HG02623 (cell line): Measurements from ENCODE around the gene TDP2.
"Not testable (repeated sequence)": the region's sequence is repeated elsewhere in the genome, so short reads cannot be mapped to it uniquely, and the experiment has no call there.

Experiments
- ATAC-seq: cut with Tn5 transposase; IDR thresholded peaks from one replicate; pipeline ENCODE4 v1.9.1; 2021; ENCODE audit warnings: moderate library complexity; ENCODE audit not compliant: unreplicated experiment

Gene TDP2

GRCh38 chr6:24683297-24684296 is 16.9 kb upstream of the TDP2 start:
- ATAC-seq = no peak

- no peak for ATAC-seq
Measured at GRCh38 chr6:24680582-24680981, 13.9 kb upstream of the TDP2 start.

GRCh38 chr6:24678792-24679352 is 12.2 kb upstream of the TDP2 start:
- not testable (repeated sequence) for ATAC-seq

- ATAC-seq = no peak
Measured at GRCh38 chr6:24673625-24674024, 6.9 kb upstream of the TDP2 start.

GRCh38 chr6:24672620-24673182 is 6.0 kb upstream of the TDP2 start:
- ATAC-seq = no peak

DNA sequence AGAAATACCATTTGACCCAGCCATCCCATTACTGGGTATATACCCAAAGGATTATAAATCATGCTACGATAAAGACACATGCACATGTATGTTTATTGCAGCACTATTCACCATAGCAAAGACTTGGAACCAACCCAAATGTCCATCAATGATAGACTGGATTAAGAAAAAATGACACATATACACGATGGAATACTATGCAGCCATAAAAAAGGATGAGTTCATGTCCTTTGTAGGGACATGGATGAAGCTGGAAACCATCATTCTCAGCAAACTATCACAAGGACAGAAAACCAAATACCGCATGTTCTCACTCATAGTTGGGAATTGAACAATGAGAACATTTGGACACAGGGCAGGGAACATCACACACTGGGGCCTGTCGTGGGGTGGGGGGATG is 4.4 kb upstream of the TDP2 start:
- not testable (repeated sequence) for ATAC-seq

GRCh38 chr6:24670492-24670891 is 3.8 kb upstream of the TDP2 start:
- ATAC-seq = not testable (repeated sequence)

GRCh38 chr6:24668997-24669361 is 2.3 kb upstream of the TDP2 start:
- no peak for ATAC-seq

DNA sequence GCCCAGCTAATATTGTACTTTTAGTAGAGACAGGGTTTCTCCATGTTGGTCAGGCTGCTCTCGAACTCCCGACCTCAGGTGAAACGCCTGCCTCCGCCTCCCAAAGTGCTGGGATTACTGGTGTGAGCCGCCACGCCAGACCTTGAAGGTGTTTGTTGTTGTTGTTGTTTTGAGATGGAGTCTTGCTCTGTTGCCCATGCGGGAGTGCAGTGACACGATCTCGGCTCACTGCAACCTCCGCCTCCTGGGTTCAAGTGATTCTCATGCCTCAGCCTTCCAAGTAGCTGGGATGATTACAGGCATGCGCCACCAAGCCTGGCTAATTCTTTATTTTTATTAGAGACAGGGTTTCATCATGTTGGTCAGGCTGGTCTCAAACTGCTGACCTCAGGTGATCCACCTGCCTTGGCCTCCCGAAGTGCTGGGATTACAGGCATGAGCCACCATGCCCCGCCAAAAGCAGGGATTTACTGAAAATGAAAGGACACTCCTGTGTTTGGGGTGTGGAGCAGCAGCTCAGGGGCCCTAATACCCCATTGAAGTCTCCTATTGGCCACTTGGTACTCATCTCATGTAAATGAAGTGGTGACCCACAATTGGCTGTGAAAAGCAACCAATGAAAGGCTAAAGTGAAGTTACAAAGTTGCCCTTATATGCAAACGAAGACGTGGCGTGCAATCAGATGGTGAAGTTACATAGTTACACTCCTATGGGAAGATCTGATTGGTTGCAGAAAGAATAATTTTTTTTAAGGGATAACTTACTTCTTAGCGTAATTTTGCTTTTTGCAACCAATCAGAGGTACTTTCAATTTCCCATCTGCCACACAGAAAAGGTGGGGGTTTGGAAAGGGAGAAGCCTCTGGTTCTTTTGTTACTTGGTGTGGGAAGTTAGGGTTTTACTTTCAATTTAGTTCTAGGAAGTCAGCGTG is 1.6 kb upstream of the TDP2 start:
- not testable (repeated sequence) for ATAC-seq

DNA sequence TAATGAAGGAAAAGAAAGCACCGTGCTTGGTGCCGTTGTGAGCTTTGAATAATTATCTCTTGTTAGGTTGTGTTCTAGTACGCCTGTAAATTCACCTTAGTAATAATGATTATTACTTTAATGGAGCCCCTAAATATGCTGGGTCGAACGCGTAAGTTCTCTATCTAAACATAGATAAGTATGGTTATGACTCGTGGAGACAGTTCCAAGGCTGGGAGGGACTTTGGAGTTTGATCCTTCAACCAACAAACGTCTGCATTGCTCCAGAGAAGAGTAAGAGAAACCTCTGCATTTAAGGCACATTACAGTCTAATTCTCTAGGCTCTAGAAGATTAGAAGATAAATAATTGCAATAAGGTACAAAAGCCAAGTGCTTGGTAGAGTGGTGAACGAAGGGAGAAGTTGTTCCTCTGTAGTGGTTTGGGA is 692 bp upstream of the TDP2 start:
- ATAC-seq = no peak

- ATAC-seq = peak; percentile 22
Measured at GRCh38 chr6:24666097-24666640, 530 bp downstream of the TDP2 start.

GRCh38 chr6:24664046-24664987 is 2.4 kb downstream of the TDP2 start:
- ATAC-seq = no peak

DNA sequence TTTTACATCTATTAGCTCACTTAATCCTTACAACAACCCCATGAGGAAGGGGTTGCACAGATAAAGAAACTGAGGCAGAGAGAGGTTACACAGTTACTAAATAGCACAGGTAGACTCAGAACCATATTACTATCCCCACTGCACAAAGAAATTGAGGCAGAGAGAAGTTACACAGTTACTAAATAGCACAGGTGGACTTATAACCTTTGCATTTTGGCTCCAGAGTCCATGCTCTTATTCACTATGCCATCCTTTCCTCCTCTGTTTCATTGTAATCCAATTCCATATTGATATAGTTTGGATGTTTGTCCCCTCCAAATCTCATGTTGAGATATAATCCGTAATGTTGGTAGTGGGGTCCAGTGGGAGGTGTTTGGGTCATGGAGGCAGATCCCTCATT is 3.5 kb downstream of the TDP2 start:
- no peak for ATAC-seq

DNA sequence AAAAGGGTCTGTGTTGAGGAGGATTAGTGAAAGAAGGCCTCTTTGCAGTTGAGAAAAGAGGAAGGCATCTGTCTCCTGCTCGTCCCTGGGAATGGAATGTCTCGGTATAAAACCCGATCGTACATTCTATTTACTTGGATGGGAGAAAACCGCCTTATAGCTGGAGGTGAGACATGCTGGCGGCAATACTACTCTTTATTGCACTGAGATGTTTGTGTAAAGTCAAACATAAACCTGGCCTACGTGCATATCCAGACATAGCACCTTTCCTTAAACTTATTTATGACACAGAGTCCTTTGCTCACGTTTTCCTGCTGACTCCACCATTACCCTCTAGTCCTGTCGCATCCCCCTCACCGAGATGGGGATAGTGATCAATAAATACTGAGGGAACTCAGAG is 4.5 kb downstream of the TDP2 start:
- no peak for ATAC-seq

GRCh38 chr6:24661759-24662158 is 4.9 kb downstream of the TDP2 start:
- ATAC-seq = not testable (repeated sequence)

DNA sequence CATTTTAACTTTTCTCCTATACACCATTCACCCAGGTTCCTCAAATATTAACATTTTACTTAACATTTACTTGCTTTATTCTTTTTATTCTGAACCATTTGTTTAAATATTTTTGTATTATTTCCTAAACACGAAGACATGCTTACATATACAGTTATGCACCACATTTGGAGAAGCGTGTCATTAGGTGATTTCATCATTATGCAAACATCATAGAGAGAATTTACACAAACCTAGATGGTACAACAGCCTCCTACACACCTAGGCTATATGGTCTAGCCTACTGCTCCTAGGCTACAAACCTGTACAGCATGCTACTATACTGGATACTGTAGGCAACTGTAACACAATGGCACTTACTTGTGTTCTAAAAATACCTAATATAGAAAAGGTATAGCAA is 6.6 kb downstream of the TDP2 start:
- ATAC-seq = no peak

GRCh38 chr6:24659561-24659960 is 7.1 kb downstream of the TDP2 start:
- ATAC-seq = no peak

DNA sequence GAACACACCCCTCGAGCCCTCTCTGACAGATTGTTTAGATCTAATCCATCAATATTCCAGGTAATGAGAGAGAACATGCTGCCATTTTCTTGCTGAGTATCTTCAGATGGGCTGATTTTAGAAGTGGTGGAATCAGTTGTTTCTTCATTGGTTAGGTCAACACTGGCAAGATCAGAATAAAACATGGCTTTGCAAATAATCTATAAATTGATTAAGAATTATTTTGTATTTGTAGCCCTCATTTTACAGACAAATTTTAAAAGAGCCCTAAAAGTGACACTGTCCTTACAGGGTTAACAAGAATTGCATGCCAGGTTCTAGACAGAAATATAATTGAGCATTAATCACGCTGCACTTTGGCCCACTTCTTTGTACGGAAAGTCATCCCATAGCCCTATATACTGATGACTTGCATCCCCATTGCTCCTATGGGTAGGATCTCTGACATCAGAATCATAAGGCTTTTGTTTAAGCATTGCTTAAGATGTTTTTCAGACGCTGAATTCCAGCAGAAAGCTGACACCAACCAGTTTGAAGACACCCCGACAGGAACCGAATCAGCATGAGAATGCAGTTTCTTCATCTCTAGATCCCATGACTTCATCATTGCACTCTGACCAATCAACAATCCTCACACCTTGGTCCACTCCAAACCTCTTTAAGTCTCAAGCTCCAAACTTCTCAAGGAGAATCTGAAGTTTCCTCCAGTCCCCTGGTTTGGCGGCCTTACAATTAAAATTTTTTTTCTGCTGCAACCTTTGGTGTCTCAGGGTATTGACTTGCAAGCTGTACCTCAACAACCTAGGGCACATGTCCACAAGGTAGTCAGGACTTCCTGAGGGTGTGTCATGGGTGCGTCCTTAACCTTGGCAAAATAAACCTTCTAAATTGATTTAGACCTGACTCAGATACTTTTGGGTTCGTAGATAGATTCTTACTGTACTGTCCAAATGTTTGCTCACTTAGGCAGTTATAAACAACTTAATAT is 7.8 kb downstream of the TDP2 start:
- ATAC-seq = no peak
